ENCODE measurements around the gene CSMD2.
A peak's percentile ranks its signal among the peaks of the same experiment; 100 is the strongest.

Gene CSMD2

DNA sequence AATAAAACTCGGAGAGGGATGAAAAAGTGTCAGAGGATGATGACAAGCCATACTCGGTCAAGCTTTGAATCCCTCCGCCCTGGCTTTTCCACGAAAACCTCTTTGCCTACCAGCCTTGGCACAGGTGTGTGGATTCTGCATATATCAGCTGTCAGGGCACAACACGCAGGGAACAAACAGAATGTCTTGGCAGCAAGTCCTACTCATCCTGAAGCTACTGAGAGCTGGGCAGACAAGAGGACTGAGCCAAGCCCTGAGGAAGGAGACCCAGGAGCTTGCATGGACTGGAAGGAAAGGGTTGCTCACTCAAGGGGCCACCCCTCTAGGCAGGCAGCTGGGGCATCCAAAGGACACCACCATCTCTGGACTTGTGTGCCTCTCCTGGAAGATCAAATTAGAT lies 168.7 kb downstream of the CSMD2 start:
- no peak for DNase-seq

DNA sequence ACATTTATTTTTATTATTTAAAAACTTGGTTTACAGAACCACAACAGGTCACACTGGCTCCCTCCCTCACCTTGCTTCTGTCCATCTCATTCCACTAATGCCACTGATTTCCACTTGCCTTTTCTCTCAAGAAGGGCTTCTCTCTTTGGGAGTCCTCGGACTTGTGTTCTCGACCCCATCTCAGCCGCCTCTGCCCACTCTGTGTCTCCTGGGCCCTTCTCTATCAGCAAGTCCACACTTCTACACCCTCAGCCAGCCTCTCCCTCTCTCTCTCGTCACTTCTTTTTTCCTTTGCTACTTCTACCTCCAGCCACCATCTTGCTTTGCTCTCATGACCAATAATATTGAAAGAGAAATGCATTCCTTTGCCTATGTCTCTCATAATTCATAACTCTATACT lies 171.7 kb downstream of the CSMD2 start:
- DNase-seq = no peak

- no peak for DNase-seq
These were observed 174.7 kb downstream of the CSMD2 start for GRCh38 chr1:33990281-33990680.

- no peak for DNase-seq
These were observed 176.9 kb downstream of the CSMD2 start for GRCh38 chr1:33988161-33988560.

- peak; percentile 59 for DNase-seq
These were observed 178.5 kb downstream of the CSMD2 start for GRCh38 chr1:33986390-33987095.

DNA sequence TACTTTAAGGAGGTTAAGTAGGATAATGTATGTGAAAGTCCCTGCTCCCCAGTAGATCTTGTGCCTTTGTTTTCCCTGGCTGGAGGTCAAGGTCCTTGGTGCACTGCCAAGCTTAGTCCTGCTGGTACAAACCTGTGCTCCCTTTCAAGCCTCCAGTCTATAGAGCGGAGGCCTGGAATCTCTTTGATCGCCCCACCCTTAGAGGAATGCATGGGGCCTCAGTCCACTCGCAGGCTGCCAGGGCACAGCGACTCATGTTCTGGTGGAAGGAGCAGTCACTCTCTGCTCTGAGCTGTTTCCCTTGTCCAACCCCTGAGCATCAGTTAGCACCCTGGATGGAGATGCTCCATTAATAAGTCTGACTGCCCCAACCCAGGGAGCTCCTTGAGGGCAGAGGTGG lies 179.4 kb downstream of the CSMD2 start:
- peak; percentile 63 for DNase-seq

DNA sequence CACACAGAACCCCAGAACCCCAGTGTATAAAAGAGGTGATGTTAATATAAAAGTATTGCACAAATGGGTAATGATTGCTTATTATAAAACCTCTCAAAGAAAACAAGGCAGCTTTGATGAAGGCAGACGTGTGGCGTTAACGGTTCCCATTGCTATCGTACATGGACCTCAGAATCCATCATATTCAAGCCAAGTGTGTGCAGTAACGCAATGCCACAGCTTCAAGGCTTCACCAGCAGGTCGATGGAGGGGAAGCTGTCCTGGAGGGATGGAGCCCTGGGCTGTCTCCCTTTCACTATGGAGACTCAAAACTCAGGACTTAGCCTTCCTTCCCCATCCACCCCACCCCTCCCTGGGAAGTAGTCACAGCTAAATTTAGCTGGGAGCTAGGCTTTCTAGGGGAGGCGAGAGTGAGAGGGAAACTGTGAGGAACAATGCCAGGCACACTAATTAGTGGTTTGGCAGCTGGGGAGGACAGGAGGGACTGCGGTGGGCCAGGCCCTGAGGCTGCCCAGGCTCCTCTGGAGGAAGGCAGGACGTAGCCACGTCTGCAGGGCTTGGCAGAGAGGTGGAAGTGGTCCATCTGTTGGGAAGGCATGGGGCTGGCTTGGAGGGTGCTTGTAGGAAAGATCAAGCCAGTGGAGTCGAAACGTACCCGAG lies 180.0 kb downstream of the CSMD2 start:
- no peak for DNase-seq

DNA sequence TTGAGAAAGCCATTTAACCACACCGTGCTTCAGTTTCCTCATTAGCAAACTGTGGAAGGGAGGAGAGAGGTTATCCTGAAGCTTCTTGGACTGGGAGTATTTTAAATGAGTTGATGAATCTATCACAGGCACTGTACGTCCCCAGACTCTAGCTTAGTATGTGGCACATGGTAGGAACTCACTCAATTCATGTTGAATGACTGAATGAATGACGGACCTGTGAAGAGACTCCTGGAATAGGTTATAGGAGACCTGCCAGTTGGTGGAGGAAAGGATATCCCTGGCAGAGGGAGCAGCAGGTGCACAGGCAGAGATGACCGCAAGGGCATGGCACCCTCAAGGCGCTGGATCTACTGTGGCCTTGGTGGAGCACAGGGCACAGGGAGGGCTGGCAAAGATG lies 182.6 kb downstream of the CSMD2 start:
- no peak for DNase-seq

- DNase-seq = no peak
These were observed 185.7 kb downstream of the CSMD2 start for GRCh38 chr1:33979341-33979740.

GRCh38 chr1:33975961-33976360 lies 189.1 kb downstream of the CSMD2 start:
- no peak for DNase-seq

DNA sequence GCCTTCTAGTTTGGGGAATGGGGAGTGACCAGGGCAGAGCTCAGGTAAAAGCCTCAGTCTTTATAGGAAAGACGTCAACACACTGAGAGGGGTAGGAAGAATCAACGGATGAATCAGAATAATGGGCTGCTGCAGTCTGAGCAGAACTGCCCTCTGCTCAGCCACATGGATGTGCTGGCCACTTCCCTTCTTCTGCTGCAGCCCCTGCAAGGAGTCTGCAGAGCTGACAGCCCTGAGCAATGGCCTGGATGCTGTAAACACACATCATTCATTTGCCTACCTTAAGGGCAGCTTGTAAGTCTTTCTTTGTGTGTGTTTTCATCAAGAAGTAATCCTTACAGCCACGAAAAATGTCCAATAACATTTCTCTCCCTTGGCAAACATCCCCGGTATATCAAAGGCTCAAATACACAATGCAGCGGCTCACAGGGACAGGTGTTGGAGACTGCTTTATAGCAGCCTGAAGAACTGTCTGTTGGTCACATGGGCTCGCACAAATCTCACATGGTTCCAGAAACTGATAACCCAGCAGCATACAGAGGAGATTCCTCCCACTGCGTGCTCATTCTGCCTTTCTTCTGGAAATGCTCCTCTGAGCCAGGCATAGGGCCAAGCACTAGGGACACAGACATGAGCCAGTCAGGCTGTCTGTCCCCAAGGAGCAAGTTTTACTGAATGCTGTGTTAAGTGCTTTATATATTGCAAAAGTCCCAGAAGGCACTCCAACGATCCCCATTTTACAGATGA lies 191.1 kb downstream of the CSMD2 start:
- no peak for DNase-seq

DNA sequence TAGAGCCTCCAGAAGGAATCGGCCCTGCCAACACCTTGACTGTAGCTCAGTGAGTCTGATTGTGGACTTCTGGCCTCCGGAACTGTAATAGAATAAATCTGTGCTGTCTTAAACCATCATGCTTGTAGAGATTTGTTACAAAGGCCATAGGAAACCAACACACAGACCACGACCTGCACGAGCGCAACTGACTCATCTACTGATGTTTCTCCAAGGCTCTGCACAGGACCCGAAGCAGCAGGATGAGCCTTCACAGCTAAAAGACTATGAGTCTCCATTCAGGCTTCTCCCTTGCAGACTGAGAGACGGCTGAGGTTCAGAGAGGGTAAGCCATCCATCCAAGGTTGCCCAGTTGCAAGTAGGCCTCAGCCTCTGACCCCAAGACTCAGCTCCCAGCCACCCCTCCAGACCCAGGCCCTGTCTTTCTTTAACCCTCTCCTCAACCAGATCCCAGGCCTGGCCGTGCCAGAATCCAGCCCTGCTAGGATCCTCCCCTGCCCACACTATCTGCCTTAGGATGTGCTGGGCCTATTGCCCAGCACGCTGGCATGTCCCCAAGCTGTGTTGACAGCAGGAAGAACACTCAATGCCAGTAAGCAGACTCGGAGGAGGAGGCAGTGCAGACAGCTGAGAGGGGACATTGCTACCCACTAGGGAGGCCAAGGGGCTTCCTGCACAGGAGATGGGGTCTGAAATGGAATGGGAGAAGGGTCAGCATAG lies 192.2 kb downstream of the CSMD2 start:
- DNase-seq = no peak

- no peak for DNase-seq
These were observed 193.1 kb downstream of the CSMD2 start for GRCh38 chr1:33971913-33972312.

GRCh38 chr1:33971018-33971710 lies 193.9 kb downstream of the CSMD2 start:
- DNase-seq = peak; percentile 65

DNA sequence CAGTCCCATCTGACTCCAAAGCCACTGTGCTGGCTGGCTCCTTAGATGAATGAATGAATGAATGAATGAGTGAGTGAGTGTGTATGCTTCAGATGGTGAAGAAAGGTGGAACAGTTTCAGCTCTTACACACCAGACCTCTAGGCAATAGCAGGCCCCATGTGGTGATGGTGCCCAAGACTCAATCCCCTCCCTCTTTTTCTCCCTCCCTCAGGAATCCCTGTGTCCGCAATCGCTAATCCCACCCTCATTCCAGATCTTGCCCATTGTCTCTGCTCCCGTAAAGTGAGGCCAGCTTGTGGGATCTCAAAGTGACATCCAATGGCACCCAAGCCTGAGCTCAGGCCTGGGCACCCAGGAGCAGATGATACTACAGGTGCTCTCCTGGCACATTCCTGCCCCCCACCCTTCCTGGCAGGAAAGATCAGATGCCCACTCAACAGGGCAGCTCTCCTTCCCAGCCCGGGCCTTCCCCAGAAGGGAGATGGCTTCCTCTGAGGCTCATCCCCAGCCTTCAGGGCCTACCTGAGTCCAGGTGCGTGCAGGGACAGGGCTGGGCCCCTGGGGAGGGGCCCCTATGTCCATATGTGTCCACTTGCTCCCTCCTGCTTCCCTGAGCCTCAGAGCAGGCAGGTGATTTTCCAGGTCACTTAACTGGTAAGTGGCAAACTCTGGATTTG lies 194.7 kb downstream of the CSMD2 start:
- no peak for DNase-seq

GRCh38 chr1:33966346-33967141 lies 198.5 kb downstream of the CSMD2 start:
- no peak for DNase-seq

DNA sequence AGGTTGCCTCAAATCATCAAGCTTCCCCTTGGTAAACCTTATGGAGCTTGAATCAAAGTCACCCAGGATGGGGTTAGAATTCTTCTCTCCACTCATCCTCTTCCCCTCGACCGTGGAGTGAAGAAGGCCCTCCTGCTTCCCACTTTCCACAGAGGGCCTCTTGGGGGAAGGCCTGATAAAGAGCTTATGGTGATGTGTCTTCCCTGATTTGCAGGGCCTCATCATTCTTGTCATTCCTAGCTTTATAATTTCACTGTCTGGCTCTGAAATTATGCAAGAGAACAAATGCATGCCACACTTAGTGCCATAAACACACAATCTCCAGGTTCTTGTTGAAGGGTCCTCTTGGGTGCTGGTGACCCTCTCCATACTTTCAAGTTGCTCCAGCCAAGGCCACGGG lies 199.9 kb downstream of the CSMD2 start:
- no peak for DNase-seq

GRCh38 chr1:33962061-33962460 lies 203.0 kb downstream of the CSMD2 start:
- no peak for DNase-seq

DNA sequence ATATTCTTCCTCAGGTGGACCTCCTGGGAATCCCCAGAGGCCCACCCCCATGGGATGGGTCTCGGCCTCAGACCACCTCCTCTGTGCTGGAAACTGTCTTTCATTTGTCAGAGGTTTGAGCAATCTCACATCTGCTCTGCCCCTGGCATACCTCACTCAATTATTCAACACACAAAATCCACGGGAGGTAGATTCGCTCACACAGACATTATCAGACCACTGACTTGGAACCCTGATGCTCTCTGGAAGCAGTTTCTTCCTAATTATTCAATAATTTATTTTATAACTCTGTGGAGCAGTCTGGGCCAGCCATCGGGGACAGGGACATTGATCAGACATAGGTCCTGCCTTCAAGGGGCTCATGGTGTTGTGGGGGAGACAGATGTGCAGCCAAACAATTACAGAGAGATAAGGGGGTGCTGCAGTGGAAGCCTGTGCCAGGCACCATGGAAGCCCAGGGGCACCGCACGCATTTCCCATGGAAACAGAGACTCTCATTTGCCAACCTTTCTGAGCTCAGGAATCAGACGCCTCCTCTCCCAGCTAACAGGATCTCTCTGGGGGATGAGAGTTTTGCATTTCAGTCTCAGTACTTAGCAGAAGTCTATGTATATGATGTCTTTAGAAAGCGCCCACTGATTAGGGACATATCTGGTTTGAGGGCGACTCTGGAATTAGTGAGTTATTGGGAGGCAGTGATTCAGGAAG lies 204.7 kb downstream of the CSMD2 start:
- DNase-seq = no peak

DNA sequence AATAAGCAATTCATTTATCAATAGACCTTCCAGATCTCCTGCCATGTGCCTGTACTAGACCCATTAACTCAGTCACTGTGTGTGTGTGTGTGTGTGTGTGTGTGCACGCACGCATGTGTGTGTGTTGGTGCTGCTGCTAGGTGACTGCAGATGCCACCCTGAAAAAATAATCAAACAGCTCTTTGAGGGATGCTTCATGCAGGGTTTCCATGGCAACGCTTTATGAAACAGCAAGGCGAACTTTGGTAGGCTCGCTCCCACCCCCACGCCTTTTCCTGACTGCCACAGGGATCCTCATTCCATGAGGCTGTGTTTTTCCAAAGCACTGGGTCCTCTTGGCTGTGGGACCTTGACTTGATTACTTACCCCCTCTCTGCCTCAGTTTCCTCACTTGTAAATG lies 207.2 kb downstream of the CSMD2 start:
- no peak for DNase-seq

DNA sequence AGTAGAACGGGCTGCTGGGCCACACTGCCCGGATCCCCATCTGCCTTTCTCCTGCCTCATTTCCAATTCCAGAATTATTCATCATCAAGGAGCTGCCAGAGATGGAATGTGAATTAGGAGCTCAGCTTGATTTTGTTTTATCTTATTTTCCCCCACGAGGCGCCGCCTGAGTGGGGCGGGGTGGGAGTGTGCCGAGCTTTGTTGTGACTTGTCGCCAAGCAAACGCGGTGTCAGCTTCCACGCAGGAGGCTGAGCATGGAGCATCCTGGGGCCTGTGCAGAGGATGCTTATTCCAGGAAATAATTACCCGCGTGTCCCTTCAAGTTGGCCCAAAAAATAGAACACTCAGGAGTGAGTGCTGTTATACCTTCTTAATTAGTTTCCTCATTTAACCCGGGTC lies 209.9 kb downstream of the CSMD2 start:
- DNase-seq = no peak
